Measurements from ENCODE around the gene CRIP1.

The CRIP1 gene

GRCh38 chr14:105467249-105467941 lies 19.3 kb upstream of the CRIP1 start:
- H3K4me1 ChIP-seq (ENCODE audit: low read length): no peaks in the 10 kb centered on the region
- no peak for DNase-seq
- H3K9me3 ChIP-seq (replicated peaks; ENCODE audit: insufficient read depth, low read length): no peaks in the 10 kb centered on the region
- H2AFZ ChIP-seq (ENCODE audit: low read length): no peak overlapping the region
- no peak overlapping the region for H3K4me3 ChIP-seq (ENCODE audit: low read length)
- no peaks in the 10 kb centered on the region for H4K20me1 ChIP-seq (ENCODE audit: insufficient read depth, low read length)
- H3K27me3 ChIP-seq (replicated peaks; ENCODE audit: insufficient read depth, low read length): no peaks in the 10 kb centered on the region
- H3K9me2 ChIP-seq (replicated peaks; ENCODE audit: insufficient read depth, low read length): no peaks in the 10 kb centered on the region
- TF ChIP-seq EZH2phosphoT487 (IDR thresholded peaks at IDR 0.05; ENCODE audit: low read length): no peak
- TF ChIP-seq EZH2 (optimal IDR thresholded peaks at IDR 0.05; ENCODE audit: low read depth, low read length): no peak
- TF ChIP-seq CTCF (IDR thresholded peaks at IDR 0.05; ENCODE audit: low read length): no peak
- H3K36me3 ChIP-seq (replicated peaks; ENCODE audit: insufficient read depth, low read length): no peaks in the 10 kb centered on the region
- no peaks in the 10 kb centered on the region for H3K79me2 ChIP-seq (ENCODE audit: low read length)
- no peak overlapping the region for H3K9ac ChIP-seq (ENCODE audit: low read length)
- H3K27ac ChIP-seq (ENCODE audit: low read length): no peak overlapping the region
- H3F3A ChIP-seq (ENCODE audit: insufficient read depth, low read length): no peaks in the 10 kb centered on the region
- no peak overlapping the region for H3K4me2 ChIP-seq (ENCODE audit: low read depth, low read length)

GRCh38 chr14:105467942-105468471 lies 18.7 kb upstream of the CRIP1 start:
- Histone ChIP-seq H3K4me2 (ENCODE audit: low read depth, low read length) (no peak overlapping the region), H3K79me2 (ENCODE audit: low read length) (no peaks in the 10 kb centered on the region), H3K4me1 (ENCODE audit: low read length) (no peaks in the 10 kb centered on the region), H3F3A (ENCODE audit: insufficient read depth, low read length) (no peaks in the 10 kb centered on the region), H3K27me3 (replicated peaks; ENCODE audit: insufficient read depth, low read length) (no peaks in the 10 kb centered on the region), H4K20me1 (ENCODE audit: insufficient read depth, low read length) (no peaks in the 10 kb centered on the region), H2AFZ (ENCODE audit: low read length) (no peak overlapping the region), H3K27ac (ENCODE audit: low read length) (no peak overlapping the region), H3K36me3 (replicated peaks; ENCODE audit: insufficient read depth, low read length) (no peaks in the 10 kb centered on the region), H3K9me3 (replicated peaks; ENCODE audit: insufficient read depth, low read length) (no peaks in the 10 kb centered on the region), H3K9ac (ENCODE audit: low read length) (no peak overlapping the region), H3K9me2 (replicated peaks; ENCODE audit: insufficient read depth, low read length) (no peaks in the 10 kb centered on the region), H3K4me3 (ENCODE audit: low read length) (no peak overlapping the region)
- DNase-seq: no peak
- TF ChIP-seq EZH2 (optimal IDR thresholded peaks at IDR 0.05; ENCODE audit: low read depth, low read length): no peak
- TF ChIP-seq EZH2phosphoT487 (IDR thresholded peaks at IDR 0.05; ENCODE audit: low read length): no peak
- TF ChIP-seq CTCF (IDR thresholded peaks at IDR 0.05; ENCODE audit: low read length): no peak

GRCh38 chr14:105468621-105469241 lies 18.0 kb upstream of the CRIP1 start:
- no peak for DNase-seq
- Histone ChIP-seq H3K79me2 (ENCODE audit: low read length) (no peaks in the 10 kb centered on the region), H4K20me1 (ENCODE audit: insufficient read depth, low read length) (no peaks in the 10 kb centered on the region), H3K27ac (ENCODE audit: low read length) (no peak overlapping the region), H3K36me3 (replicated peaks; ENCODE audit: insufficient read depth, low read length) (no peaks in the 10 kb centered on the region), H3K9me3 (replicated peaks; ENCODE audit: insufficient read depth, low read length) (no peaks in the 10 kb centered on the region), H3K9me2 (replicated peaks; ENCODE audit: insufficient read depth, low read length) (no peaks in the 10 kb centered on the region), H3K4me3 (ENCODE audit: low read length) (no peak overlapping the region), H3K4me1 (ENCODE audit: low read length) (no peaks in the 10 kb centered on the region), H3F3A (ENCODE audit: insufficient read depth, low read length) (no peaks in the 10 kb centered on the region), H3K4me2 (ENCODE audit: low read depth, low read length) (no peak overlapping the region), H2AFZ (ENCODE audit: low read length) (no peak overlapping the region), H3K27me3 (replicated peaks; ENCODE audit: insufficient read depth, low read length) (no peaks in the 10 kb centered on the region), H3K9ac (ENCODE audit: low read length) (no peak overlapping the region)
- TF ChIP-seq EZH2 (optimal IDR thresholded peaks at IDR 0.05; ENCODE audit: low read depth, low read length) (no peak), EZH2phosphoT487 (IDR thresholded peaks at IDR 0.05; ENCODE audit: low read length) (no peak), CTCF (IDR thresholded peaks at IDR 0.05; ENCODE audit: low read length) (no peak)

All from MM.1S (cell line).